DOHH2 (cell line): ENCODE data around the gene C7orf57.

Experiments
- CTCF ChIP-seq: fragments of 200-600 bp; sonication (generic); IDR thresholded peaks from one replicate; pipeline ENCODE4 v1.5.1; 2014; ENCODE audit warnings: antibody characterized with exemption, mild to moderate bottlenecking, low read depth, low read length; ENCODE audit not compliant: poor library complexity, severe bottlenecking
- EZH2phosphoT487 ChIP-seq: fragments of 200-600 bp; sonication (generic); IDR thresholded peaks from 2 replicates; pipeline ENCODE4 v1.6.1; 2017; ENCODE audit warnings: borderline replicate concordance, mild to moderate bottlenecking, antibody characterized with exemption, low read length, moderate library complexity, mixed read lengths

GRCh38 chr7:48087349-48087748, 52.0 kb downstream of the C7orf57 start:
- TF ChIP-seq CTCF (no peak), EZH2phosphoT487 (no peak)
